HepG2 (cell line): ENCODE results near the gene IQCN. TPM values are rescaled to one million over a fixed set of nuclear protein-coding genes. Genes with fewer than 3 reads are reported as not detected.

Source experiments
- AKAP8 ChIP-seq: sonication (generic); formaldehyde crosslinking; IDR thresholded peaks from 2 replicates; pipeline ENCODE4 v1.5.1; 2020; ENCODE audit warnings: mild to moderate bottlenecking, missing genetic modification reagents
- ARHGAP35 ChIP-seq: sonication (generic); formaldehyde crosslinking; IDR thresholded peaks from 2 replicates; pipeline ENCODE4 v1.9.0; 2022; ENCODE audit warnings: mild to moderate bottlenecking, inconsistent platforms, moderate library complexity, missing genetic modification reagents, borderline replicate concordance
- ESRRA ChIP-seq: sonication (generic); formaldehyde crosslinking; IDR thresholded peaks from 2 replicates; pipeline ENCODE4 v1.5.1; 2020; ENCODE audit warnings: mild to moderate bottlenecking, low read depth, missing genetic modification reagents
- HNRNPLL ChIP-seq: fragments of 200-400 bp; formaldehyde crosslinking; IDR thresholded peaks from 2 replicates; pipeline ENCODE4 v1.6.1; 2017; ENCODE audit warnings: mild to moderate bottlenecking, low read depth, low read length; ENCODE audit not compliant: poor library complexity, severe bottlenecking
- KAT8 ChIP-seq: IDR thresholded peaks from 2 replicates; pipeline ENCODE4 v1.6.1; 2016; ENCODE audit warnings: missing genetic modification reagents, missing compliant biosample characterization
- LCORL ChIP-seq, 2 experiments: fragments of 450-650 bp in 1 of 2; sonication (generic) in 1 of 2; formaldehyde crosslinking in 1 of 2; IDR thresholded peaks; 2 replicates each; pipeline versions ENCODE4 v1.5.0 to v1.6.1; 2017 to 2020; ENCODE audit warnings: antibody characterized with exemption in 1 of 2, missing genetic modification reagents in 1 of 2
- MEIS1 ChIP-seq: sonication (generic); formaldehyde crosslinking; IDR thresholded peaks from 2 replicates; pipeline ENCODE4 v1.9.0; 2021; ENCODE audit warnings: mild to moderate bottlenecking, missing genetic modification reagents, moderate library complexity, borderline replicate concordance
- MYC ChIP-seq: sonication (generic); formaldehyde crosslinking; IDR thresholded peaks from 2 replicates; pipeline ENCODE4 v1.9.0; 2021; ENCODE audit warnings: missing genetic modification reagents, borderline replicate concordance
- NFE2L1 ChIP-seq: sonication (generic); formaldehyde crosslinking; IDR thresholded peaks from 2 replicates; pipeline ENCODE4 v1.4.0; 2020; ENCODE audit warnings: missing genetic modification reagents, mild to moderate bottlenecking, borderline replicate concordance
- NR2F6 ChIP-seq, 2 experiments: IDR thresholded peaks; 2 replicates each; pipeline ENCODE4 v1.6.1; 2016; ENCODE audit warnings: antibody characterized with exemption in 1 of 2, mild to moderate bottlenecking in 1 of 2
- PHF8 ChIP-seq: sonication (generic); formaldehyde crosslinking; IDR thresholded peaks from 2 replicates; pipeline ENCODE4 v1.5.0; 2020; ENCODE audit warnings: missing genetic modification reagents
- RFX5 ChIP-seq: IDR thresholded peaks from 2 replicates; pipeline ENCODE4 v1.6.1; 2011; ENCODE audit warnings: low read depth, low read length, improper control_type of control experiment
- RXRA ChIP-seq: sonication (generic); formaldehyde crosslinking; IDR thresholded peaks from 2 replicates; pipeline ENCODE4 v1.5.1; 2020; ENCODE audit warnings: missing genetic modification reagents
- SAP130 ChIP-seq: IDR thresholded peaks from 2 replicates; pipeline ENCODE4 v1.6.1; 2016; ENCODE audit warnings: low read depth
- ZFP41 ChIP-seq: sonication (generic); formaldehyde crosslinking; IDR thresholded peaks from 2 replicates; pipeline ENCODE4 v1.4.0; 2020; ENCODE audit warnings: mild to moderate bottlenecking, missing genetic modification reagents, borderline replicate concordance
- ZMYM2 ChIP-seq: sonication (generic); formaldehyde crosslinking; IDR thresholded peaks from 2 replicates; pipeline ENCODE4 v1.8.0; 2022; ENCODE audit warnings: mild to moderate bottlenecking, missing genetic modification reagents
- polyA plus RNA-seq, 8 experiments: library from polyadenylated mRNA; depleted of rRNA in 3 of 8; stranded (reverse) in 7 of 8; unstranded in 1 of 8; fragments of >200 nt; fragmentation: Illumina TruSeq in 4 of 8; extraction: Trizol in 4 of 8; gene quantifications; 2 replicates each; pipeline versions ENCODE4 v1.2.1 to v1.2.3, GENCODE V29; 2011 to 2016; ENCODE audit warnings: low read depth in 4 of 8, missing spikeins in 1 of 8, mixed read lengths in 1 of 8; ENCODE audit not compliant: insufficient read depth in 1 of 8
- total RNA-seq, 5 experiments: library from RNA; depleted of rRNA; stranded (reverse); fragments of >200 nt; fragmentation: Illumina TruSeq; extraction: Trizol; gene quantifications; 2 replicates each; pipeline ENCODE4 v1.2.3, GENCODE V29; 2016; ENCODE audit warnings: low read depth in 1 of 5
- TF ChIP-seq, protein P1 (sequence below): sonication (generic); formaldehyde crosslinking; IDR thresholded peaks from 2 replicates; pipeline ENCODE4 v1.5.0; 2020; ENCODE audit warnings: mild to moderate bottlenecking, missing genetic modification reagents, borderline replicate concordance
- TF ChIP-seq, protein P2 (sequence below): sonication (generic); formaldehyde crosslinking; IDR thresholded peaks from 2 replicates; pipeline ENCODE4 v1.5.1; 2020; ENCODE audit warnings: mild to moderate bottlenecking, missing genetic modification reagents, moderate library complexity
- TF ChIP-seq, protein P3 (sequence below): sonication (generic); formaldehyde crosslinking; IDR thresholded peaks from 2 replicates; pipeline ENCODE4 v1.8.1; 2023; ENCODE audit warnings: mild to moderate bottlenecking, missing genetic modification reagents, borderline replicate concordance

IQCN gene
- total and polyA plus RNA-seq, 2 of the 13 experiments (the other 11 are each of a cell fraction or from before 2014, with no cell fraction given): 0.04 to 0.18 TPM

DNA sequence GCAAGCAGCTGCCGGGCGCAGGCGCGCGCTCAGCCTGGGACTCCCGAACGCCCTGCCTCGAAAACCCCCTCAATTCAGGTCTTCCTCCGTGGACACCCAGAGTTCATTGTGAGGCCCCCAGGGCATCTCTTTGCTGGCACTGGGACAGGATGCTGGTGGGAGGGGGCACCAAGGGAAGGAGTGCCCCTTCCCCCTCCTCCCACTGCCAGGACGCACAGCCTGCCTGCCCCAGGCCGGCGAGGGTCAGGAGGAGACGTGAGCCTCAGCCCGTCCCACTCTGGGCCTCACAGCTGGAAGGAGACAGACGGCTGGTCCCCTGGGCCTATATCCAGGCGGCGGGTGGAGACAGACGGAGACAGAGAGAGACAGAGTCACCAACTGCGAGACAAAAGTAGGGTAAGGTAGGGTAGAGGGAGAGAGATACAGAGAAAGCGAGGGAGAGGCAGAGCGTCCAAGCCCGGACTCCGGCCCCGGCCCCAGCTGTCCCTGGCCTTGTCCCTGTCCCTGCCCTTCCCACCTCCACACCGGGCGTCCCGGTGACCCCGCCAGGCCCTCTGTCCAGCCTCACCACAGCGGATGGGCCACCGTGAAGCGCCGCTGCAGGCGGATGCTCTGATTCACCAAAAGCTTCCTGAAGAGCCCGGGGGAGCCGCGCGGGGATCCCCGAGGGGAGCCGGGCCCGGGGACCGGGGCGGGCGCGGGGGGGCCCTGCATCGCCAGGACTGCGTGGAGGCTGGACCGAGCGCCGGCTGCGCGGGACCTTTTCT is 48.4 kb downstream of the IQCN start, which contains the start of gene PDE4C (continued):
- TF ChIP-seq RXRA (CRISPR knock-in tag) (no peak), MYC (CRISPR knock-in tag) (peak; percentile 56; the same call in 1 of the 2 replicates), KAT8 (0 out of 2 replicates have a peak, but pooled peaks have one; percentile 19), ZFP41 (CRISPR knock-in tag) (no peak), ESRRA (peak; percentile 62), PHF8 (CRISPR knock-in tag) (peak; percentile 13; the same call in 1 of the 2 replicates), ZMYM2 (CRISPR knock-in tag) (no peak), MEIS1 (CRISPR knock-in tag) (0 out of 2 replicates have a peak, but pooled peaks have one; percentile 48), AKAP8 (CRISPR knock-in tag) (0 out of 2 replicates have a peak, but pooled peaks have one; percentile 53), LCORL (IDR thresholded peaks at IDR 0.05) (no peak), LCORL (CRISPR knock-in tag; IDR thresholded peaks at IDR 0.05) (peak; percentile 15; the same call in 1 of the 2 replicates), HNRNPLL (peak; percentile 54), RFX5 (no peak), NFE2L1 (CRISPR knock-in tag) (0 out of 2 replicates have a peak, but pooled peaks have one; percentile 27), ARHGAP35 (CRISPR knock-in tag) (no peak), NR2F6 (IDR thresholded peaks at IDR 0.05) (peak; percentile 32; the same call in 1 of the 2 replicates), NR2F6 (CRISPR knock-in tag; IDR thresholded peaks at IDR 0.05) (peak; percentile 55; the same call in 1 of the 2 replicates), SAP130 (CRISPR knock-in tag) (peak; percentile 40)
- TF ChIP-seq, protein P1, sequence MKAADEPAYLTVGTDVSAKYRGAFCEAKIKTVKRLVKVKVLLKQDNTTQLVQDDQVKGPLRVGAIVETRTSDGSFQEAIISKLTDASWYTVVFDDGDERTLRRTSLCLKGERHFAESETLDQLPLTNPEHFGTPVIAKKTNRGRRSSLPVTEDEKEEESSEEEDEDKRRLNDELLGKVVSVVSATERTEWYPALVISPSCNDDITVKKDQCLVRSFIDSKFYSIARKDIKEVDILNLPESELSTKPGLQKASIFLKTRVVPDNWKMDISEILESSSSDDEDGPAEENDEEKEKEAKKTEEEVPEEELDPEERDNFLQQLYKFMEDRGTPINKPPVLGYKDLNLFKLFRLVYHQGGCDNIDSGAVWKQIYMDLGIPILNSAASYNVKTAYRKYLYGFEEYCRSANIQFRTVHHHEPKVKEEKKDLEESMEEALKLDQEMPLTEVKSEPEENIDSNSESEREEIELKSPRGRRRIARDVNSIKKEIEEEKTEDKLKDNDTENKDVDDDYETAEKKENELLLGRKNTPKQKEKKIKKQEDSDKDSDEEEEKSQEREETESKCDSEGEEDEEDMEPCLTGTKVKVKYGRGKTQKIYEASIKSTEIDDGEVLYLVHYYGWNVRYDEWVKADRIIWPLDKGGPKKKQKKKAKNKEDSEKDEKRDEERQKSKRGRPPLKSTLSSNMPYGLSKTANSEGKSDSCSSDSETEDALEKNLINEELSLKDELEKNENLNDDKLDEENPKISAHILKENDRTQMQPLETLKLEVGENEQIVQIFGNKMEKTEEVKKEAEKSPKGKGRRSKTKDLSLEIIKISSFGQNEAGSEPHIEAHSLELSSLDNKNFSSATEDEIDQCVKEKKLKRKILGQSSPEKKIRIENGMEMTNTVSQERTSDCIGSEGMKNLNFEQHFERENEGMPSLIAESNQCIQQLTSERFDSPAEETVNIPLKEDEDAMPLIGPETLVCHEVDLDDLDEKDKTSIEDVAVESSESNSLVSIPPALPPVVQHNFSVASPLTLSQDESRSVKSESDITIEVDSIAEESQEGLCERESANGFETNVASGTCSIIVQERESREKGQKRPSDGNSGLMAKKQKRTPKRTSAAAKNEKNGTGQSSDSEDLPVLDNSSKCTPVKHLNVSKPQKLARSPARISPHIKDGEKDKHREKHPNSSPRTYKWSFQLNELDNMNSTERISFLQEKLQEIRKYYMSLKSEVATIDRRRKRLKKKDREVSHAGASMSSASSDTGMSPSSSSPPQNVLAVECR (CRISPR knock-in tag): peak; percentile 35; the same call in 1 of the 2 replicates
- TF ChIP-seq, protein P2, sequence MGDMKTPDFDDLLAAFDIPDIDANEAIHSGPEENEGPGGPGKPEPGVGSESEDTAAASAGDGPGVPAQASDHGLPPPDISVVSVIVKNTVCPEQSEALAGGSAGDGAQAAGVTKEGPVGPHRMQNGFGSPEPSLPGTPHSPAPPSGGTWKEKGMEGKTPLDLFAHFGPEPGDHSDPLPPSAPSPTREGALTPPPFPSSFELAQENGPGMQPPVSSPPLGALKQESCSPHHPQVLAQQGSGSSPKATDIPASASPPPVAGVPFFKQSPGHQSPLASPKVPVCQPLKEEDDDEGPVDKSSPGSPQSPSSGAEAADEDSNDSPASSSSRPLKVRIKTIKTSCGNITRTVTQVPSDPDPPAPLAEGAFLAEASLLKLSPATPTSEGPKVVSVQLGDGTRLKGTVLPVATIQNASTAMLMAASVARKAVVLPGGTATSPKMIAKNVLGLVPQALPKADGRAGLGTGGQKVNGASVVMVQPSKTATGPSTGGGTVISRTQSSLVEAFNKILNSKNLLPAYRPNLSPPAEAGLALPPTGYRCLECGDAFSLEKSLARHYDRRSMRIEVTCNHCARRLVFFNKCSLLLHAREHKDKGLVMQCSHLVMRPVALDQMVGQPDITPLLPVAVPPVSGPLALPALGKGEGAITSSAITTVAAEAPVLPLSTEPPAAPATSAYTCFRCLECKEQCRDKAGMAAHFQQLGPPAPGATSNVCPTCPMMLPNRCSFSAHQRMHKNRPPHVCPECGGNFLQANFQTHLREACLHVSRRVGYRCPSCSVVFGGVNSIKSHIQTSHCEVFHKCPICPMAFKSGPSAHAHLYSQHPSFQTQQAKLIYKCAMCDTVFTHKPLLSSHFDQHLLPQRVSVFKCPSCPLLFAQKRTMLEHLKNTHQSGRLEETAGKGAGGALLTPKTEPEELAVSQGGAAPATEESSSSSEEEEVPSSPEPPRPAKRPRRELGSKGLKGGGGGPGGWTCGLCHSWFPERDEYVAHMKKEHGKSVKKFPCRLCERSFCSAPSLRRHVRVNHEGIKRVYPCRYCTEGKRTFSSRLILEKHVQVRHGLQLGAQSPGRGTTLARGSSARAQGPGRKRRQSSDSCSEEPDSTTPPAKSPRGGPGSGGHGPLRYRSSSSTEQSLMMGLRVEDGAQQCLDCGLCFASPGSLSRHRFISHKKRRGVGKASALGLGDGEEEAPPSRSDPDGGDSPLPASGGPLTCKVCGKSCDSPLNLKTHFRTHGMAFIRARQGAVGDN: peak; percentile 69
- TF ChIP-seq, protein P3, sequence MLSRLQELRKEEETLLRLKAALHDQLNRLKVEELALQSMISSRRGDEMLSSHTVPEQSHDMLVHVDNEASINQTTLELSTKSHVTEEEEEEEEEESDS (CRISPR knock-in tag): no peak
